K562 (cell line): ENCODE results near the gene NPDC1. TPM values are rescaled to one million over a fixed set of nuclear protein-coding genes. Genes with fewer than 3 reads are reported as not detected.
"Not testable (repeated sequence)": the region's sequence is repeated elsewhere in the genome, so short reads cannot be mapped to it uniquely, and the experiment has no call there.

Experiments used
- ATAC-seq: fragments of 200-7000 bp; cut with Tn5 transposase; 3 replicates; pipeline ENCODE4 v1.9.1; 2020; ENCODE audit warnings: moderate library complexity
- BruUV-seq: library from RNA; stranded (reverse); fragments of 400-500 nt; replicated peaks from 2 replicates; lab custom pipeline; 2021; lab: Mats Ljungman, UMichigan
- CTCF ChIA-PET: fragments of 300-600 bp; formaldehyde crosslinking; extraction: SDS; loops from one replicate; lab custom pipeline; 2021; ENCODE audit warnings: low intra/inter-chr PET ratio; lab: Yijun Ruan, JAX
- POLR2A ChIA-PET: fragments of 300-600, 350-650 bp; sonication (Branson Sonifier 250); formaldehyde crosslinking; extraction: SDS; loops from one replicate; lab custom pipeline; 2021; ENCODE audit warnings: antibody characterized with exemption, inconsistent platforms; lab: Yijun Ruan, JAX
- DNase-seq, 4 experiments: peaks; one replicate each; pipeline versions ENCODE4 v3.0.0 to v3.0.0-alpha.2; 2011 to 2018; ENCODE audit warnings: low spot score in 3 of 4, mixed read lengths in 3 of 4; ENCODE audit errors: extremely low read depth in 1 of 4
- FAIRE-seq: peaks from 2 replicates; lab custom pipeline; 2011; peaks lifted over from hg19 to GRCh38; lab: Jason Lieb, UNC
- H2AFZ ChIP-seq: 2 replicates; pipeline ENCODE4 v1.6.0; 2011; ENCODE audit warnings: low read depth, low read length, control low read depth, inconsistent platforms
- H3K27ac ChIP-seq: fragments of 200-600 bp; 3 replicates; pipeline ENCODE4 v1.8.0; 2011; ENCODE audit warnings: low read depth, mild to moderate bottlenecking, control low read depth, inconsistent platforms, low read length, moderate library complexity, mixed read lengths; ENCODE audit errors: extremely low read depth
- H3K27me3 ChIP-seq, 2 experiments: fragments of 300-600 bp in 1 of 2; 2 replicates in 1 of 2; 3 replicates in 1 of 2; pipeline versions ENCODE4 v1.6.0 to v1.8.0; 2011; ENCODE audit warnings: inconsistent platforms in 2 of 2, low read length in 2 of 2, mild to moderate bottlenecking in 1 of 2, mixed read lengths in 1 of 2, moderate library complexity in 1 of 2; ENCODE audit not compliant: control insufficient read depth in 2 of 2, insufficient read depth in 2 of 2
- H3K36me3 ChIP-seq: fragments of 300-600 bp; 3 replicates; pipeline ENCODE4 v1.8.0; 2011; ENCODE audit warnings: mild to moderate bottlenecking, low read length, inconsistent platforms; ENCODE audit not compliant: control insufficient read depth, insufficient read depth
- H3K4me1 ChIP-seq, 2 experiments: fragments of 200-600 bp in 1 of 2; replicated peaks in 1 of 2; 2 replicates in 1 of 2; 3 replicates in 1 of 2; pipeline versions ENCODE4 v1.5.1 to v1.8.0; 2011; ENCODE audit warnings: inconsistent platforms in 2 of 2, low read length in 2 of 2, mild to moderate bottlenecking in 1 of 2, mixed read lengths in 1 of 2, moderate library complexity in 1 of 2; ENCODE audit not compliant: control insufficient read depth in 2 of 2, insufficient read depth in 2 of 2
- H3K4me2 ChIP-seq: 2 replicates; pipeline ENCODE4 v1.6.1; 2011; ENCODE audit warnings: low read length, control low read depth, inconsistent platforms, mixed read lengths; ENCODE audit not compliant: insufficient read depth
- H3K4me3 ChIP-seq: fragments of 200-600 bp; sonication (generic), shearing (Covaris generic); 2 replicates; pipeline ENCODE4 v1.5.1; 2016; ENCODE audit warnings: control low read depth, inconsistent platforms
- H3K79me2 ChIP-seq: fragments of 200-600 bp; 3 replicates; pipeline ENCODE4 v1.8.0; 2011; ENCODE audit warnings: low read length, inconsistent platforms; ENCODE audit not compliant: control insufficient read depth, insufficient read depth
- H3K9ac ChIP-seq, 2 experiments: 2 replicates each; pipeline versions ENCODE4 v1.6.0 to v1.6.1; 2011; ENCODE audit warnings: low read depth in 2 of 2, low read length in 2 of 2, control low read depth in 1 of 2, inconsistent platforms in 1 of 2, mild to moderate bottlenecking in 1 of 2, mixed read lengths in 1 of 2; ENCODE audit not compliant: insufficient read depth in 1 of 2
- H3K9me1 ChIP-seq: one replicate; pipeline ENCODE4 v1.6.0; 2011; ENCODE audit warnings: inconsistent platforms, mild to moderate bottlenecking, low read length, moderate library complexity; ENCODE audit not compliant: control insufficient read depth, insufficient read depth
- H3K9me3 ChIP-seq: replicated peaks from 2 replicates; pipeline ENCODE4 v1.5.1; 2011; ENCODE audit warnings: low read depth, low read length, inconsistent platforms; ENCODE audit not compliant: control insufficient read depth, insufficient read depth
- H4K20me1 ChIP-seq: replicated peaks from 2 replicates; pipeline ENCODE4 v1.6.1; 2011; ENCODE audit warnings: low read length, inconsistent platforms, mixed read lengths; ENCODE audit not compliant: control insufficient read depth, insufficient read depth
- ATF1 ChIP-seq, 2 experiments: fragments of 450-650 bp in 1 of 2; IDR thresholded peaks; 2 replicates each; pipeline ENCODE4 v1.6.1; 2016; ENCODE audit warnings: missing compliant biosample characterization in 1 of 2, missing genetic modification characterization in 1 of 2
- ATF3 ChIP-seq, 2 experiments: fragments of 450-650 bp in 1 of 2; sonication (generic) in 1 of 2; formaldehyde crosslinking in 1 of 2; IDR thresholded peaks in 1 of 2; conservative IDR thresholded peaks in 1 of 2; 2 replicates each; pipeline versions ENCODE4 v1.6.1 to v1.8.1; 2016 to 2023; ENCODE audit warnings: mild to moderate bottlenecking in 2 of 2, moderate library complexity in 2 of 2, inconsistent platforms in 1 of 2, missing genetic modification reagents in 1 of 2
- CREB1 ChIP-seq, 2 experiments: sonication (generic) in 1 of 2; formaldehyde crosslinking in 1 of 2; IDR thresholded peaks; 2 replicates each; pipeline versions ENCODE4 v1.6.1 to v1.8.0; 2012 to 2022; ENCODE audit warnings: inconsistent platforms in 1 of 2, mild to moderate bottlenecking in 1 of 2, missing genetic modification reagents in 1 of 2, moderate library complexity in 1 of 2
- CTCF ChIP-seq, 3 experiments: IDR thresholded peaks in 2 of 3; conservative IDR thresholded peaks in 1 of 3; 2 replicates each; pipeline ENCODE4 v1.5.1; 2011 to 2012; ENCODE audit warnings: low read length in 3 of 3, mild to moderate bottlenecking in 3 of 3, control low read depth in 2 of 3, improper control_type of control experiment in 1 of 3, inconsistent platforms in 1 of 3, low read depth in 1 of 3, mixed read lengths in 1 of 3, moderate library complexity in 1 of 3; ENCODE audit not compliant: insufficient read depth in 2 of 3
- CXXC5 ChIP-seq: fragments of 250-450 bp; sonication (Bioruptor Pico); IDR thresholded peaks from 2 replicates; pipeline ENCODE4 v1.8.0; 2022; ENCODE audit warnings: inconsistent platforms, mild to moderate bottlenecking, moderate library complexity
- L3MBTL2 ChIP-seq: fragments of 450-650 bp; IDR thresholded peaks from 2 replicates; pipeline ENCODE4 v1.6.1; 2016; ENCODE audit warnings: mild to moderate bottlenecking, moderate library complexity
- REST ChIP-seq, 2 experiments: fragments of 450-650 bp; formaldehyde crosslinking in 1 of 2; IDR thresholded peaks; 2 replicates each; pipeline versions ENCODE4 v1.4.0 to v1.6.1; 2014 to 2020; ENCODE audit warnings: mild to moderate bottlenecking in 2 of 2, borderline replicate concordance in 1 of 2, low read depth in 1 of 2
- SMAD4 ChIP-seq: fragments of 250-450 bp; sonication (Bioruptor Pico); conservative IDR thresholded peaks from 2 replicates; pipeline ENCODE4 v1.8.0; 2021; ENCODE audit warnings: inconsistent platforms, mild to moderate bottlenecking, moderate library complexity
- TRIM28 ChIP-seq: fragments of 450-650 bp; IDR thresholded peaks from 2 replicates; pipeline ENCODE4 v1.6.1; 2017
- WGBS: fragments of 100-300 bp; shearing (Covaris generic); methylation state at CpG from one replicate; pipeline ENCODE4 v1.1.6; 2016; ENCODE audit warnings: low coverage, mixed read lengths; ENCODE audit not compliant: insufficient coverage; ENCODE audit errors: missing lambda C conversion rate; 5-methylcytosine and 5-hydroxymethylcytosine counted together
- in situ Hi-C: fragments of 300-500 bp; cut with MboI; formaldehyde crosslinking; loops from 4 replicates; pipeline ENCODE4 v1.15.0; 2018; ENCODE audit warnings: inconsistent platforms, mixed read lengths
- intact Hi-C: fragments of 100-400 bp; cut with micrococcal nuclease; formaldehyde crosslinking; loops from 2 replicates; pipeline ENCODE4 v1.14.2; 2022
- polyA plus RNA-seq, 8 experiments: library from polyadenylated mRNA; depleted of rRNA in 4 of 8; stranded (reverse) in 5 of 8; unstranded in 3 of 8; fragments of >200 nt; fragmentation: Nextera tagmentation in 2 of 8; fragmentation: Illumina TruSeq in 1 of 8; extraction: Ambion mirVana in 2 of 8; extraction: Trizol in 1 of 8; gene quantifications; 2 replicates each; pipeline versions ENCODE4 v1.2.1 to v1.2.3, GENCODE V29; 2011 to 2014; ENCODE audit warnings: inconsistent platforms in 1 of 8, missing spikeins in 1 of 8
- total RNA-seq, 7 experiments: library from RNA; depleted of rRNA in 6 of 7; stranded (reverse); fragments of >200 nt in 6 of 7; fragmentation: Illumina TruSeq in 2 of 7; extraction: Trizol in 2 of 7; gene quantifications; 2 replicates each; pipeline versions ENCODE4 v1.2.1 to v1.2.3, GENCODE V29; 2011 to 2021; ENCODE audit warnings: low replicate concordance in 1 of 7

Gene NPDC1
- total and polyA plus RNA-seq, 9 of the 15 experiments (the other 6 are each of a cell fraction or from before 2014, with no cell fraction given), result 0.06 to 2.1 (median 0.53) TPM; not detected in 3

DNA sequence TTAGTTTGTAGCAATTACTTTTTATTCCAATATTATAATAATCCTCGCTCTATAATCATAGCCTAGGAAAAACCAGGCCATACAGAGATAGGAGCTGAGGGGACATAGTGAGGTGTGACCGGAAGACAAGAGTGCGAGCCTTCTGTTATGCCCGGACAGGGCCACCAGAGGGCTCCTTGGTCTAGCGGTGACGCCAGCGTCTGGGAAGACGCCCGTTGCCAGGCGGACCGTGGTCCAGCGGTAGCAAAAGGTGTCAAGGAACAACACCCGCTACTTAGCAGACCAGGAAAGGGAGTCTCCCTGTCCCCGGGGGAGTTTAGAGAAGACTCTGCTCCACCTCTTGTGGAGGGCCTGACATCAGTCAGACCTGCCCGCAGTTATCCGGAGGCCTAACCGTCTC, 41.7 kb downstream of the NPDC1 start:
- intact Hi-C loops, result loop anchor here (1.0 kb wide), 1 partner anchor 31 kb away; no protein-coding TSS in a partner anchor
- DNase-seq, result peak in 1 of 4 experiments; percentile 30
- H3K9ac ChIP-seq; BruUV-seq; H3K9me3 ChIP-seq; H3K36me3 ChIP-seq; H3K9me1 ChIP-seq; H3K4me2 ChIP-seq; H3K27me3 ChIP-seq; H3K79me2 ChIP-seq; in situ Hi-C loops; H3K27ac ChIP-seq; H4K20me1 ChIP-seq; ATAC-seq; FAIRE-seq; H3K4me3 ChIP-seq; TF ChIP-seq ATF1 (CRISPR knock-in tag; IDR thresholded peaks at IDR 0.05); ATF3 (CRISPR knock-in tag; conservative IDR thresholded peaks at IDR 0.05); CREB1 (IDR thresholded peaks at IDR 0.05); REST (CRISPR knock-in tag; IDR thresholded peaks at IDR 0.05; ENCODE audit: low read depth): not testable (repeated sequence)
- Histone ChIP-seq H3K4me1 (peaks cover 3 to 34% of the 10 kb centered on the region in 2 experiments; a peak in 3 of 5 replicates), H2AFZ (0 out of 2 replicates have a peak overlapping the region, but pooled peaks have one; percentile 40)
- ChIA-PET POLR2A (interaction anchor here (1.2 kb wide), 1 partner anchor 8 kb away, joined by 3 read pairs; no protein-coding TSS in a partner anchor), CTCF (interaction anchor here (0.6 kb wide), 1 partner anchor 33 kb away, joined by 3 read pairs; no protein-coding TSS in a partner anchor)
- 26% methylated on average over 15 of the region's 17 CpGs for WGBS
- peak; percentile 37; the same call in 1 of the 2 replicates for TF ChIP-seq SMAD4 (CRISPR knock-in tag)
- peak; percentile 86 for TF ChIP-seq ATF1 (tag; IDR thresholded peaks at IDR 0.05)
- peak; percentile 30 to 41 (median 40); a peak in 4 of 6 replicates for TF ChIP-seq CTCF (IDR thresholded peaks at IDR 0.05 in 2 of 3, conservative IDR thresholded peaks at IDR 0.05 in 1 of 3; ENCODE audit: insufficient read depth in 2 of 3, low read depth in 1 of 3, low read length in 3 of 3)
- peak; percentile 63 for TF ChIP-seq ATF3 (IDR thresholded peaks at IDR 0.05)
- TF ChIP-seq CREB1 (CRISPR knock-in tag; IDR thresholded peaks at IDR 0.05), result peak; percentile 54; the same call in 1 of the 2 replicates
- peak; percentile 53; the same call in 1 of the 2 replicates for TF ChIP-seq REST (IDR thresholded peaks at IDR 0.05; ENCODE audit: borderline replicate concordance)
- peak; percentile 87 for TF ChIP-seq TRIM28
- peak; percentile 58 for TF ChIP-seq L3MBTL2
- TF ChIP-seq CXXC5, result 0 out of 2 replicates have a peak, but pooled peaks have one; percentile 37
